ENCODE measurements around the gene ZNF25. TPM values are rescaled to one million over a fixed set of nuclear protein-coding genes. Genes with fewer than 3 reads are reported as not detected.
"Not testable (repeated sequence)": the region's sequence is repeated elsewhere in the genome, so short reads cannot be mapped to it uniquely, and the experiment has no call there.

ZNF25 gene
- total RNA-seq, result 9.4 TPM

- peak; percentile 99 for DNase-seq (ENCODE audit: low spot score)
Measured at GRCh38 chr10:37976091-37976879, at the start of gene ZNF25. TSS of gene ZNF25 (minus strand) at chr10:37976647. CDS start at chr10:37971722, 4,925 bp downstream.

- no peak for DNase-seq (ENCODE audit: low spot score)
Measured at GRCh38 chr10:38025283-38025682, 48.8 kb upstream of the ZNF25 start.

GRCh38 chr10:38019124-38019523 is 42.7 kb upstream of the ZNF25 start:
- DNase-seq (ENCODE audit: low spot score), result not testable (repeated sequence)

- DNase-seq (ENCODE audit: low spot score), result no peak
Measured at GRCh38 chr10:38016354-38016753, 39.9 kb upstream of the ZNF25 start.

- peak; percentile 94 for DNase-seq (ENCODE audit: low spot score)
Measured at GRCh38 chr10:38010119-38010903, 33.9 kb upstream of the ZNF25 start, which contains the start of gene ZNF33A. TSS of gene ZNF33A (plus strand) at chr10:38010675. CDS start at chr10:38012342, 1,667 bp downstream.

GRCh38 chr10:38007991-38008390 is 31.5 kb upstream of the ZNF25 start:
- DNase-seq (ENCODE audit: low spot score), result no peak

GRCh38 chr10:38007551-38007950 is 31.1 kb upstream of the ZNF25 start:
- no peak for DNase-seq (ENCODE audit: low spot score)

GRCh38 chr10:38003588-38003987 is 27.1 kb upstream of the ZNF25 start:
- DNase-seq (ENCODE audit: low spot score), result no peak

GRCh38 chr10:38003026-38003425 is 26.6 kb upstream of the ZNF25 start:
- DNase-seq (ENCODE audit: low spot score), result no peak

GRCh38 chr10:38000474-38000873 is 24.0 kb upstream of the ZNF25 start:
- not testable (repeated sequence) for DNase-seq (ENCODE audit: low spot score)

GRCh38 chr10:37998920-37999319 is 22.5 kb upstream of the ZNF25 start:
- not testable (repeated sequence) for DNase-seq (ENCODE audit: low spot score)

GRCh38 chr10:37992083-37992482 is 15.6 kb upstream of the ZNF25 start:
- no peak for DNase-seq (ENCODE audit: low spot score)

- DNase-seq (ENCODE audit: low spot score), result no peak
Measured at GRCh38 chr10:37991655-37992054, 15.2 kb upstream of the ZNF25 start.

GRCh38 chr10:37976880-37977203 is 395 bp upstream of the ZNF25 start:
- DNase-seq (ENCODE audit: low spot score), result no peak

- DNase-seq (ENCODE audit: low spot score), result no peak
Measured at GRCh38 chr10:37975401-37975991, 951 bp downstream of the ZNF25 start.

GRCh38 chr10:37972396-37972795 is 4.1 kb downstream of the ZNF25 start:
- DNase-seq (ENCODE audit: low spot score), result no peak

- no peak for DNase-seq (ENCODE audit: low spot score)
Measured at GRCh38 chr10:37965006-37965405, 11.4 kb downstream of the ZNF25 start.

GRCh38 chr10:37960591-37961137 is 15.8 kb downstream of the ZNF25 start:
- no peak for DNase-seq (ENCODE audit: low spot score)

GRCh38 chr10:37957841-37958240 is 18.6 kb downstream of the ZNF25 start:
- no peak for DNase-seq (ENCODE audit: low spot score)

GRCh38 chr10:37952926-37953325 is 23.5 kb downstream of the ZNF25 start:
- no peak for DNase-seq (ENCODE audit: low spot score)

- DNase-seq (ENCODE audit: low spot score), result no peak
Measured at GRCh38 chr10:37952043-37952755, 24.2 kb downstream of the ZNF25 start.

GRCh38 chr10:37948210-37948609 is 28.2 kb downstream of the ZNF25 start:
- DNase-seq (ENCODE audit: low spot score), result no peak
